H9 (cell line): ENCODE data around the gene FLT1. TPM values are rescaled to one million over a fixed set of nuclear protein-coding genes. Genes with fewer than 3 reads are reported as not detected.

ENCODE experiments used
- DNase-seq: peaks from one replicate; pipeline ENCODE4 v3.0.0-alpha.2; 2017
- H2AFZ ChIP-seq: one replicate; pipeline ENCODE4 v1.6.1; 2013; ENCODE audit warnings: mild to moderate bottlenecking, low read length, control low read depth, moderate library complexity
- H2AK5ac ChIP-seq: 2 replicates; pipeline ENCODE4 v1.6.1; 2013; ENCODE audit warnings: low read length, control low read depth, mixed read lengths; ENCODE audit not compliant: insufficient read length
- H2BK120ac ChIP-seq: one replicate; pipeline ENCODE4 v1.6.1; 2013; ENCODE audit warnings: low read depth, mild to moderate bottlenecking, low read length, control low read depth, inconsistent platforms; ENCODE audit not compliant: poor library complexity, severe bottlenecking
- H2BK12ac ChIP-seq: 2 replicates; pipeline ENCODE4 v1.6.1; 2013; ENCODE audit warnings: low read length, control low read depth, mixed read lengths, low read depth; ENCODE audit not compliant: insufficient read length
- H2BK15ac ChIP-seq: 2 replicates; pipeline ENCODE4 v1.6.1; 2013; ENCODE audit warnings: low read depth, low read length, control low read depth
- H2BK20ac ChIP-seq: one replicate; pipeline ENCODE4 v1.6.1; 2013; ENCODE audit warnings: low read depth, mild to moderate bottlenecking, low read length, control low read depth, inconsistent platforms; ENCODE audit not compliant: poor library complexity, severe bottlenecking
- H2BK5ac ChIP-seq: 2 replicates; pipeline ENCODE4 v1.6.1; 2013; ENCODE audit warnings: low read length, control low read depth, mixed read lengths; ENCODE audit not compliant: insufficient read length
- H3K14ac ChIP-seq: 2 replicates; pipeline ENCODE4 v1.6.1; 2013; ENCODE audit warnings: low read length, control low read depth; ENCODE audit not compliant: insufficient read depth
- H3K18ac ChIP-seq: 2 replicates; pipeline ENCODE4 v1.6.1; 2013; ENCODE audit warnings: low read depth, mild to moderate bottlenecking, mixed read lengths, low read length, control low read depth; ENCODE audit not compliant: insufficient read length
- H3K23ac ChIP-seq: 2 replicates; pipeline ENCODE4 v1.6.1; 2013; ENCODE audit warnings: low read length, control low read depth, mixed read lengths, low read depth; ENCODE audit not compliant: insufficient read length
- H3K23me2 ChIP-seq: 2 replicates; pipeline ENCODE4 v1.6.1; 2013; ENCODE audit warnings: low read depth, mild to moderate bottlenecking, mixed read lengths, low read length, control low read depth; ENCODE audit not compliant: insufficient read length, poor library complexity, severe bottlenecking
- H3K27ac ChIP-seq: 2 replicates; pipeline ENCODE4 v1.5.1; 2013; ENCODE audit warnings: low read length, control low read depth, mixed read lengths, low read depth; ENCODE audit not compliant: insufficient read length
- H3K27me3 ChIP-seq: 2 replicates; pipeline ENCODE4 v1.6.1; 2013; ENCODE audit warnings: low read length, control low read depth, inconsistent platforms; ENCODE audit not compliant: insufficient read depth
- H3K4ac ChIP-seq: 2 replicates; pipeline ENCODE4 v1.6.1; 2013; ENCODE audit warnings: low read depth, mild to moderate bottlenecking, control low read depth, inconsistent platforms, low read length, moderate library complexity
- H3K4me1 ChIP-seq: 2 replicates; pipeline ENCODE4 v1.6.1; 2013; ENCODE audit warnings: low read length, control low read depth, inconsistent platforms; ENCODE audit not compliant: insufficient read depth
- H3K4me2 ChIP-seq: 2 replicates; pipeline ENCODE4 v1.6.1; 2013; ENCODE audit warnings: low read length, control low read depth, mixed read lengths; ENCODE audit not compliant: insufficient read length, insufficient read depth
- H3K56ac ChIP-seq: 2 replicates; pipeline ENCODE4 v1.6.1; 2013; ENCODE audit warnings: low read depth, mild to moderate bottlenecking, mixed read lengths, low read length, control low read depth; ENCODE audit not compliant: insufficient read length
- H3K79me1 ChIP-seq: 2 replicates; pipeline ENCODE4 v1.6.1; 2013; ENCODE audit warnings: low read depth, mild to moderate bottlenecking, moderate library complexity, low read length, control low read depth, inconsistent platforms; ENCODE audit not compliant: insufficient read depth, poor library complexity, severe bottlenecking
- H3K79me2 ChIP-seq: 2 replicates; pipeline ENCODE4 v1.6.1; 2013; ENCODE audit warnings: low read length, control low read depth, inconsistent platforms; ENCODE audit not compliant: insufficient read depth
- H3K9ac ChIP-seq: 2 replicates; pipeline ENCODE4 v1.6.1; 2013; ENCODE audit warnings: low read length, control low read depth, mixed read lengths; ENCODE audit not compliant: insufficient read length; ENCODE audit errors: extremely low read depth
- H3K9me3 ChIP-seq: one replicate; pipeline ENCODE4 v1.6.1; 2013; ENCODE audit warnings: low read depth, low read length, inconsistent platforms; ENCODE audit not compliant: control insufficient read depth
- H3T11ph ChIP-seq: one replicate; pipeline ENCODE4 v1.6.1; 2013; ENCODE audit warnings: mild to moderate bottlenecking, low read length, control low read depth, inconsistent platforms
- H4K20me1 ChIP-seq: one replicate; pipeline ENCODE4 v1.6.1; 2013; ENCODE audit not compliant: control insufficient read depth, insufficient read length, insufficient read depth
- H4K5ac ChIP-seq: 2 replicates; pipeline ENCODE4 v1.6.1; 2013; ENCODE audit warnings: low read depth, mild to moderate bottlenecking, mixed read lengths, low read length, control low read depth; ENCODE audit not compliant: insufficient read length
- H4K8ac ChIP-seq: replicated peaks from 2 replicates; pipeline ENCODE4 v1.6.1; 2013; ENCODE audit warnings: low read length, control low read depth, mixed read lengths, low read depth; ENCODE audit not compliant: insufficient read length
- H4K91ac ChIP-seq: 2 replicates; pipeline ENCODE4 v1.6.1; 2013; ENCODE audit warnings: low read depth, mild to moderate bottlenecking, moderate library complexity, mixed read lengths, low read length, control low read depth; ENCODE audit not compliant: insufficient read length
- H3K27ac Mint-ChIP-seq, 3 experiments: 2 replicates in 2 of 3; 3 replicates in 1 of 3; pipeline ENCODE4 v1.8.0; 2020 to 2021; ENCODE audit warnings: mixed read lengths in 3 of 3, mild to moderate bottlenecking in 1 of 3, moderate library complexity in 1 of 3
- H3K27me3 Mint-ChIP-seq: 2 replicates; pipeline ENCODE4 v1.8.0; 2021; ENCODE audit warnings: low read depth, mild to moderate bottlenecking, moderate library complexity, mixed read lengths
- H3K36me3 Mint-ChIP-seq, 3 experiments: 2 replicates in 2 of 3; 3 replicates in 1 of 3; pipeline ENCODE4 v1.8.0; 2020 to 2021; ENCODE audit warnings: low read depth in 3 of 3, mixed read lengths in 3 of 3; ENCODE audit not compliant: insufficient read depth in 1 of 3
- H3K4me1 Mint-ChIP-seq, 2 experiments: 2 replicates each; pipeline ENCODE4 v1.8.0; 2020; ENCODE audit warnings: mixed read lengths in 2 of 2
- H3K4me3 Mint-ChIP-seq, 2 experiments: 2 replicates in 1 of 2; 3 replicates in 1 of 2; pipeline ENCODE4 v1.8.0; 2020 to 2021; ENCODE audit warnings: mild to moderate bottlenecking in 2 of 2, mixed read lengths in 2 of 2, moderate library complexity in 1 of 2
- H3K9me3 Mint-ChIP-seq, 2 experiments: 2 replicates in 1 of 2; 3 replicates in 1 of 2; pipeline ENCODE4 v1.8.0; 2020; ENCODE audit warnings: mild to moderate bottlenecking in 2 of 2, mixed read lengths in 2 of 2, moderate library complexity in 1 of 2
- CTCF ChIP-seq: fragments of 200-600 bp; sonication (generic); conservative IDR thresholded peaks from 3 replicates; pipeline ENCODE4 v1.8.0; 2021; ENCODE audit warnings: antibody characterized with exemption, mild to moderate bottlenecking
- total RNA-seq: library from RNA; stranded (reverse); gene quantifications from 2 replicates; pipeline ENCODE4 v1.2.1, GENCODE V29; 2021

FLT1 gene
- total RNA-seq, 1 experiment from 2014 or later: 84.1 TPM

- no peak for TF ChIP-seq CTCF
- no peak overlapping the region for H2BK12ac ChIP-seq
- H4K20me1 ChIP-seq: no peaks in the 10 kb centered on the region
- no peaks in the 10 kb centered on the region for H3K79me1 ChIP-seq
- no peaks in the 10 kb centered on the region for H3K27me3 ChIP-seq
- 0 out of 2 replicates have a peak, but pooled peaks cover 2% of the 10 kb centered on the region for H3K79me2 ChIP-seq
- H2AFZ ChIP-seq: no peak overlapping the region
- no peaks in the 10 kb centered on the region for H3K23me2 ChIP-seq
- Mint-ChIP-seq H3K27me3 (no peaks in the 10 kb centered on the region), H3K36me3 (peaks cover 74 to 80% (median 76%) of the 10 kb centered on the region in 3 experiments), H3K4me1 (peaks cover 60 to 69% of the 10 kb centered on the region in 2 experiments), H3K27ac (peak overlapping the region in 2 of 3 experiments; percentile 63 to 76; a peak in 2 of 7 replicates), H3K9me3 (peaks cover 17 to 25% of the 10 kb centered on the region in 2 experiments), H3K4me3 (no peak overlapping the region)
- no peak overlapping the region for H2BK120ac ChIP-seq
- no peak overlapping the region for H3T11ph ChIP-seq
- H3K18ac ChIP-seq: no peak overlapping the region
- no peak overlapping the region for H3K14ac ChIP-seq
- H3K23ac ChIP-seq: no peak overlapping the region
- H3K27ac ChIP-seq: no peak overlapping the region
- no peak for DNase-seq
- no peak overlapping the region for H3K9ac ChIP-seq
- no peak overlapping the region for H4K8ac ChIP-seq
- H2AK5ac ChIP-seq: no peak overlapping the region
- no peak overlapping the region for H2BK20ac ChIP-seq
- peaks cover 12% of the 10 kb centered on the region; the same call in 1 of the 2 replicates for H3K4me1 ChIP-seq
- no peak overlapping the region for H4K91ac ChIP-seq
- no peak overlapping the region for H2BK15ac ChIP-seq
- no peak overlapping the region for H3K4ac ChIP-seq
- no peak overlapping the region for H2BK5ac ChIP-seq
- no peak overlapping the region for H3K4me2 ChIP-seq
- H4K5ac ChIP-seq: no peak overlapping the region
- peaks cover 15% of the 10 kb centered on the region for H3K9me3 ChIP-seq
- H3K56ac ChIP-seq: no peak overlapping the region
Observed at GRCh38 chr13:28452755-28453154, 42.2 kb downstream of the FLT1 start.
